HL-60/S4 treated with retinoic acid at 250 ng/mL for 4 days and 3 days (cell line): ENCODE results near the gene GALNT11.

Experiments
- in situ Hi-C: fragments of 300-500 bp; cut with MboI; formaldehyde crosslinking; loops from 2 replicates; pipeline ENCODE4 v1.7.0; 2022; ENCODE audit warnings: low sequenced_read_pairs

Gene GALNT11

GRCh38 chr7:152115021-152115718, 89.7 kb downstream of the GALNT11 start:
- in situ Hi-C loops = no loop called here

GRCh38 chr7:152117356-152117755, 91.9 kb downstream of the GALNT11 start:
- in situ Hi-C loops = no loop called here

GRCh38 chr7:152120210-152120609, 94.7 kb downstream of the GALNT11 start:
- in situ Hi-C loops = no loop called here

GRCh38 chr7:152120776-152121175, 95.3 kb downstream of the GALNT11 start:
- in situ Hi-C loops = no loop called here

GRCh38 chr7:152121432-152121831, 96.0 kb downstream of the GALNT11 start:
- in situ Hi-C loops = no loop called here

- in situ Hi-C loops = no loop called here
Observed at GRCh38 chr7:152122540-152122939, 97.1 kb downstream of the GALNT11 start.

- in situ Hi-C loops = no loop called here
Observed at GRCh38 chr7:152126741-152127140, 101.3 kb downstream of the GALNT11 start.

- in situ Hi-C loops = no loop called here
Observed at GRCh38 chr7:152127229-152127628, 101.8 kb downstream of the GALNT11 start.

GRCh38 chr7:152128252-152128651, 102.8 kb downstream of the GALNT11 start:
- in situ Hi-C loops = no loop called here

GRCh38 chr7:152128741-152129461, 103.4 kb downstream of the GALNT11 start:
- in situ Hi-C loops = no loop called here

- in situ Hi-C loops = no loop called here
Observed at GRCh38 chr7:152129682-152130081, 104.2 kb downstream of the GALNT11 start.

GRCh38 chr7:152130658-152131590, 105.5 kb downstream of the GALNT11 start:
- in situ Hi-C loops = no loop called here

GRCh38 chr7:152131981-152132494, 106.6 kb downstream of the GALNT11 start:
- in situ Hi-C loops = no loop called here

GRCh38 chr7:152132812-152133211, 107.3 kb downstream of the GALNT11 start:
- in situ Hi-C loops = no loop called here

GRCh38 chr7:152133804-152134203, 108.3 kb downstream of the GALNT11 start:
- in situ Hi-C loops = no loop called here

GRCh38 chr7:152136686-152137085, 111.2 kb downstream of the GALNT11 start:
- in situ Hi-C loops = no loop called here

- in situ Hi-C loops = no loop called here
Observed at GRCh38 chr7:152137476-152138025, 112.1 kb downstream of the GALNT11 start.

- in situ Hi-C loops = no loop called here
Observed at GRCh38 chr7:152140067-152140466, 114.6 kb downstream of the GALNT11 start.

- in situ Hi-C loops = no loop called here
Observed at GRCh38 chr7:152140560-152140959, 115.1 kb downstream of the GALNT11 start.

GRCh38 chr7:152142976-152143595, 117.6 kb downstream of the GALNT11 start:
- in situ Hi-C loops = no loop called here
